WTC11 (cell line): ENCODE data around the gene AKAP6. TPM values are rescaled to one million over a fixed set of nuclear protein-coding genes. Genes with fewer than 3 reads are reported as not detected.

Source experiments
- ATAC-seq: fragments of 200-7000 bp; cut with Tn5 transposase; 2 replicates; pipeline ENCODE4 v1.10.0; 2021; ENCODE audit warnings: mild to moderate bottlenecking, moderate library complexity
- CTCF ChIA-PET: fragments of 300-600 bp; sonication (Branson Sonifier 250); formaldehyde crosslinking; loops from one replicate; lab custom pipeline; 2021; ENCODE audit warnings: antibody characterized with exemption; lab: Charles Lee
- POLR2A ChIA-PET: fragments of 350-600 bp; sonication (Branson Sonifier 250); formaldehyde crosslinking; loops from one replicate; lab custom pipeline; 2021; ENCODE audit warnings: antibody characterized with exemption; lab: Charles Lee
- DNase-seq: peaks from one replicate; pipeline ENCODE4 v3.0.0; 2021; ENCODE audit warnings: low spot score
- H3K27ac Mint-ChIP-seq: 2 replicates; pipeline ENCODE4 v1.8.0; 2021; ENCODE audit warnings: mixed read lengths
- H3K27me3 Mint-ChIP-seq: 2 replicates; pipeline ENCODE4 v1.8.0; 2021; ENCODE audit warnings: low read depth, mild to moderate bottlenecking, moderate library complexity, mixed read lengths
- H3K36me3 Mint-ChIP-seq: 2 replicates; pipeline ENCODE4 v1.8.0; 2021; ENCODE audit warnings: mixed read lengths
- H3K4me1 Mint-ChIP-seq: 2 replicates; pipeline ENCODE4 v1.8.0; 2022; ENCODE audit warnings: mixed read lengths
- H3K4me3 Mint-ChIP-seq: 2 replicates; pipeline ENCODE4 v1.8.0; 2021; ENCODE audit warnings: mild to moderate bottlenecking, moderate library complexity, mixed read lengths
- H3K9me3 Mint-ChIP-seq: 2 replicates; pipeline ENCODE4 v1.8.0; 2021; ENCODE audit warnings: mixed read lengths
- CBFB ChIP-seq: sonication (generic); formaldehyde crosslinking; IDR thresholded peaks from 2 replicates; pipeline ENCODE4 v1.8.1; 2022; ENCODE audit warnings: mild to moderate bottlenecking, low read depth, missing genetic modification reagents
- CREB1 ChIP-seq: sonication (generic); formaldehyde crosslinking; IDR thresholded peaks from 2 replicates; pipeline ENCODE4 v1.8.0; 2023; ENCODE audit warnings: mild to moderate bottlenecking, missing genetic modification reagents
- CREM ChIP-seq: sonication (generic); formaldehyde crosslinking; IDR thresholded peaks from 2 replicates; pipeline ENCODE4 v1.8.1; 2022; ENCODE audit warnings: mild to moderate bottlenecking, missing genetic modification reagents, moderate library complexity
- EMX1 ChIP-seq: fragments of 250-450 bp; sonication (Bioruptor Pico); IDR thresholded peaks from 2 replicates; pipeline ENCODE4 v1.8.0; 2021; ENCODE audit warnings: mild to moderate bottlenecking
- NFATC4 ChIP-seq: fragments of 250-450 bp; sonication (Bioruptor Pico); IDR thresholded peaks from 2 replicates; pipeline ENCODE4 v1.9.0; 2021; ENCODE audit warnings: mild to moderate bottlenecking
- NFE2L1 ChIP-seq: sonication (generic); formaldehyde crosslinking; IDR thresholded peaks from 2 replicates; pipeline ENCODE4 v1.8.1; 2023; ENCODE audit warnings: missing genetic modification reagents
- OVOL2 ChIP-seq: fragments of 250-450 bp; sonication (Bioruptor Pico); IDR thresholded peaks from 2 replicates; pipeline ENCODE4 v1.9.0; 2021; ENCODE audit warnings: mild to moderate bottlenecking, borderline replicate concordance
- PRRX2 ChIP-seq: fragments of 250-450 bp; sonication (Bioruptor Pico); IDR thresholded peaks from 2 replicates; pipeline ENCODE4 v1.8.0; 2021; ENCODE audit warnings: mild to moderate bottlenecking
- RELA ChIP-seq: sonication (generic); formaldehyde crosslinking; IDR thresholded peaks from 2 replicates; pipeline ENCODE4 v1.8.1; 2022; ENCODE audit warnings: missing genetic modification reagents, mild to moderate bottlenecking, borderline replicate concordance
- RORB ChIP-seq: fragments of 250-450 bp; sonication (Bioruptor Pico); IDR thresholded peaks from 2 replicates; pipeline ENCODE4 v1.9.0; 2021; ENCODE audit warnings: mild to moderate bottlenecking
- TP53 ChIP-seq: sonication (generic); formaldehyde crosslinking; IDR thresholded peaks from 2 replicates; pipeline ENCODE4 v1.8.1; 2023; ENCODE audit warnings: mild to moderate bottlenecking, missing genetic modification reagents
- ZNF232 ChIP-seq: sonication (generic); formaldehyde crosslinking; IDR thresholded peaks from 2 replicates; pipeline ENCODE4 v1.8.0; 2022; ENCODE audit warnings: mild to moderate bottlenecking, missing genetic modification reagents
- ZNF416 ChIP-seq: fragments of 250-450 bp; sonication (Bioruptor Pico); IDR thresholded peaks from 2 replicates; pipeline ENCODE4 v1.9.0; 2021; ENCODE audit warnings: mild to moderate bottlenecking, inconsistent platforms
- total RNA-seq: library from RNA; stranded (reverse); gene quantifications from 3 replicates; pipeline ENCODE4 v1.2.3, GENCODE V29; 2021
- TF ChIP-seq, protein P1 (sequence below): sonication (generic); formaldehyde crosslinking; IDR thresholded peaks from 2 replicates; pipeline ENCODE4 v1.8.1; 2022; ENCODE audit warnings: mild to moderate bottlenecking, missing genetic modification reagents, moderate library complexity, borderline replicate concordance
- TF ChIP-seq, protein P2 (sequence below): sonication (generic); formaldehyde crosslinking; IDR thresholded peaks from 2 replicates; pipeline ENCODE4 v1.8.0; 2022; ENCODE audit warnings: mild to moderate bottlenecking, missing genetic modification reagents
- TF ChIP-seq, protein P3 (sequence below): sonication (generic); formaldehyde crosslinking; IDR thresholded peaks from 2 replicates; pipeline ENCODE4 v1.8.0; 2023; ENCODE audit warnings: missing genetic modification reagents
- TF ChIP-seq, protein P4 (sequence below): sonication (generic); formaldehyde crosslinking; IDR thresholded peaks from 2 replicates; pipeline ENCODE4 v1.8.1; 2022; ENCODE audit warnings: missing genetic modification reagents, borderline replicate concordance
- TF ChIP-seq, protein P5 (sequence below): fragments of 250-450 bp; sonication (Bioruptor Pico); IDR thresholded peaks from 2 replicates; pipeline ENCODE4 v1.8.0; 2021; ENCODE audit warnings: mild to moderate bottlenecking
- TF ChIP-seq, protein P6 (sequence below): sonication (generic); formaldehyde crosslinking; IDR thresholded peaks from 2 replicates; pipeline ENCODE4 v1.8.1; 2023; ENCODE audit warnings: mild to moderate bottlenecking, missing genetic modification reagents, moderate library complexity

Gene AKAP6
- total RNA-seq, 1 experiment from 2014 or later: 0.63 TPM

DNA sequence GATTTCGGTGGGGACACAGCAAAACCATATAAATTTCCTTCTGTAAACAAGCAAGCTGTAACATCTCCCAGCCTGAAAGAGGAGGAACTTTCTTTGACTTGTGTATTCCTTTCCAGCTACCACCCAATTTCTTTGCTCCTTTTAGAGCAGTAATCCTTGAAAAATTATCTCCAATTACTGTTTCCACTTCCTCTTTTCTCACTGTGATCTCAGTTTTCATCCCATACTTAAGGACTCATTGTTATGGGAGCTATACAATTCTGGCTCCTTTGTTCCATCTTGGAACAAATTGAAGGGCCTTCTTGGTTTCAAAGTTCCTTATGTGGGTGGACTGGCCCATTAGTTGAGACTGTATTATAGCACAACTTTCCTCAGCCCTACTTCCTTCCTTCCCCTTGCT is 152.6 kb downstream of the AKAP6 start:
- ATAC-seq (no peak), DNase-seq (no peak)
- Mint-ChIP-seq H3K27ac (no peak overlapping the region), H3K4me1 (peaks cover 3% of the 10 kb centered on the region; the same call in 1 of the 2 replicates), H3K9me3 (peaks cover 15% of the 10 kb centered on the region), H3K36me3 (no peaks in the 10 kb centered on the region; the same call in 1 of the 2 replicates), H3K4me3 (no peak overlapping the region), H3K27me3 (no peaks in the 10 kb centered on the region; the same call in 1 of the 2 replicates)
- POLR2A ChIA-PET: no interaction called here
- CTCF ChIA-PET: no interaction called here
- TF ChIP-seq, protein P1, sequence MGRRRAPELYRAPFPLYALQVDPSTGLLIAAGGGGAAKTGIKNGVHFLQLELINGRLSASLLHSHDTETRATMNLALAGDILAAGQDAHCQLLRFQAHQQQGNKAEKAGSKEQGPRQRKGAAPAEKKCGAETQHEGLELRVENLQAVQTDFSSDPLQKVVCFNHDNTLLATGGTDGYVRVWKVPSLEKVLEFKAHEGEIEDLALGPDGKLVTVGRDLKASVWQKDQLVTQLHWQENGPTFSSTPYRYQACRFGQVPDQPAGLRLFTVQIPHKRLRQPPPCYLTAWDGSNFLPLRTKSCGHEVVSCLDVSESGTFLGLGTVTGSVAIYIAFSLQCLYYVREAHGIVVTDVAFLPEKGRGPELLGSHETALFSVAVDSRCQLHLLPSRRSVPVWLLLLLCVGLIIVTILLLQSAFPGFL (CRISPR knock-in tag): no peak
- TF ChIP-seq, protein P2, sequence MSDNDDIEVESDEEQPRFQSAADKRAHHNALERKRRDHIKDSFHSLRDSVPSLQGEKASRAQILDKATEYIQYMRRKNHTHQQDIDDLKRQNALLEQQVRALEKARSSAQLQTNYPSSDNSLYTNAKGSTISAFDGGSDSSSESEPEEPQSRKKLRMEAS (CRISPR knock-in tag): no peak

DNA sequence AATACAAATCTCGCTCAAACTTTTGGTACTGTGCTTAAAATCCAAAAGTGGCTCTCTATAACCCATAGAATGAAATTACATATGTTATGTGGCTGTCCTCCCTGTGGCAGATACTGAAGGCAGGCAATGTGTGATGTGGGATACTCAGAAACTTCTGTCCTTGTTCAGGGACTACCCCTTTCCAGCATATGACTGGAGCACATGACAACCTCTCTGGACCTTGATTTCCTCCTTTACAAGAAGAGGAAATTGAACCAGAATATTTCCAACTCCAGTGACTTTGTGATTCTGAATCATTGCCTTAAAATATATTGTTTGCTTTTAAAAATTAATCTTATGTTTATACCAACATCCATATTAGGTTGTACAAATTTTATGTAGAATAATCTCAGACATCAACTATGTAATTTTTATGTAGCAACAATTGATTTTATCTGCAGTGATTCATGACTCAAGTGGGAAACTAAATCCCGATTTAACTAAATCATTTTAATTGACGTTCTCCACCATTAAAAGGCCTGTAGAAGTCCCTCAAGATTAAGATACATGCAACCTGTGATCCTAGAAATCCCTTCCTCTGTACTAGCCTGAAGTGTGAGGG is 162.4 kb downstream of the AKAP6 start:
- Mint-ChIP-seq H3K27ac (no peak overlapping the region), H3K27me3 (no peaks in the 10 kb centered on the region), H3K4me3 (no peak overlapping the region)
- POLR2A ChIA-PET: no interaction called here
- DNase-seq: no peak
- TF ChIP-seq, protein P3, sequence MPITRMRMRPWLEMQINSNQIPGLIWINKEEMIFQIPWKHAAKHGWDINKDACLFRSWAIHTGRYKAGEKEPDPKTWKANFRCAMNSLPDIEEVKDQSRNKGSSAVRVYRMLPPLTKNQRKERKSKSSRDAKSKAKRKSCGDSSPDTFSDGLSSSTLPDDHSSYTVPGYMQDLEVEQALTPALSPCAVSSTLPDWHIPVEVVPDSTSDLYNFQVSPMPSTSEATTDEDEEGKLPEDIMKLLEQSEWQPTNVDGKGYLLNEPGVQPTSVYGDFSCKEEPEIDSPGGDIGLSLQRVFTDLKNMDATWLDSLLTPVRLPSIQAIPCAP: no peak
- no peak for TF ChIP-seq CREB1 (CRISPR knock-in tag)
- no peak for TF ChIP-seq EMX1 (CRISPR knock-in tag)
- no peak for TF ChIP-seq NFE2L1 (CRISPR knock-in tag)
- no peak for TF ChIP-seq CREM (CRISPR knock-in tag)
- no peak for TF ChIP-seq RORB (CRISPR knock-in tag)
- TF ChIP-seq TP53 (CRISPR knock-in tag): no peak
- TF ChIP-seq, protein P4, sequence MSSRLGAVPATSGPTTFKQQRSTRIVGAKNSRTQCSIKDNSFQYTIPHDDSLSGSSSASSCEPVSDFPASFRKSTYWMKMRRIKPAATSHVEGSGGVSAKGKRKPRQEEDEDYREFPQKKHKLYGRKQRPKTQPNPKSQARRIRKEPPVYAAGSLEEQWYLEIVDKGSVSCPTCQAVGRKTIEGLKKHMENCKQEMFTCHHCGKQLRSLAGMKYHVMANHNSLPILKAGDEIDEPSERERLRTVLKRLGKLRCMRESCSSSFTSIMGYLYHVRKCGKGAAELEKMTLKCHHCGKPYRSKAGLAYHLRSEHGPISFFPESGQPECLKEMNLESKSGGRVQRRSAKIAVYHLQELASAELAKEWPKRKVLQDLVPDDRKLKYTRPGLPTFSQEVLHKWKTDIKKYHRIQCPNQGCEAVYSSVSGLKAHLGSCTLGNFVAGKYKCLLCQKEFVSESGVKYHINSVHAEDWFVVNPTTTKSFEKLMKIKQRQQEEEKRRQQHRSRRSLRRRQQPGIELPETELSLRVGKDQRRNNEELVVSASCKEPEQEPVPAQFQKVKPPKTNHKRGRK (CRISPR knock-in tag): no peak
- no peak for TF ChIP-seq ZNF416 (CRISPR knock-in tag)
- TF ChIP-seq NFATC4 (CRISPR knock-in tag): no peak
- TF ChIP-seq, protein P5, sequence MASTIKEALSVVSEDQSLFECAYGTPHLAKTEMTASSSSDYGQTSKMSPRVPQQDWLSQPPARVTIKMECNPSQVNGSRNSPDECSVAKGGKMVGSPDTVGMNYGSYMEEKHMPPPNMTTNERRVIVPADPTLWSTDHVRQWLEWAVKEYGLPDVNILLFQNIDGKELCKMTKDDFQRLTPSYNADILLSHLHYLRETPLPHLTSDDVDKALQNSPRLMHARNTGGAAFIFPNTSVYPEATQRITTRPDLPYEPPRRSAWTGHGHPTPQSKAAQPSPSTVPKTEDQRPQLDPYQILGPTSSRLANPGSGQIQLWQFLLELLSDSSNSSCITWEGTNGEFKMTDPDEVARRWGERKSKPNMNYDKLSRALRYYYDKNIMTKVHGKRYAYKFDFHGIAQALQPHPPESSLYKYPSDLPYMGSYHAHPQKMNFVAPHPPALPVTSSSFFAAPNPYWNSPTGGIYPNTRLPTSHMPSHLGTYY: no peak
- no peak for TF ChIP-seq RELA (CRISPR knock-in tag)
- no peak for TF ChIP-seq OVOL2
- TF ChIP-seq, protein P6, sequence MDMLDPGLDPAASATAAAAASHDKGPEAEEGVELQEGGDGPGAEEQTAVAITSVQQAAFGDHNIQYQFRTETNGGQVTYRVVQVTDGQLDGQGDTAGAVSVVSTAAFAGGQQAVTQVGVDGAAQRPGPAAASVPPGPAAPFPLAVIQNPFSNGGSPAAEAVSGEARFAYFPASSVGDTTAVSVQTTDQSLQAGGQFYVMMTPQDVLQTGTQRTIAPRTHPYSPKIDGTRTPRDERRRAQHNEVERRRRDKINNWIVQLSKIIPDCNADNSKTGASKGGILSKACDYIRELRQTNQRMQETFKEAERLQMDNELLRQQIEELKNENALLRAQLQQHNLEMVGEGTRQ (CRISPR knock-in tag): no peak
- TF ChIP-seq PRRX2 (CRISPR knock-in tag): no peak
- TF ChIP-seq CBFB (CRISPR knock-in tag): no peak
- no peak for TF ChIP-seq ZNF232 (CRISPR knock-in tag)
- TF ChIP-seq, all 79 proteins: peak for 0
- H3K4me1 Mint-ChIP-seq: no peaks in the 10 kb centered on the region
- H3K36me3 Mint-ChIP-seq: no peaks in the 10 kb centered on the region
- CTCF ChIA-PET: no interaction called here
- H3K9me3 Mint-ChIP-seq: peaks cover 11% of the 10 kb centered on the region
- ATAC-seq: no peak
